ENCODE measurements around the gene YPEL1. TPM values are rescaled to one million over a fixed set of nuclear protein-coding genes. Genes with fewer than 3 reads are reported as not detected.

Gene YPEL1
- total and polyA plus RNA-seq, 2 of the 13 experiments (the other 11 are each of a cell fraction or from before 2014, with no cell fraction given), result 0.33 to 2.5 TPM

DNA sequence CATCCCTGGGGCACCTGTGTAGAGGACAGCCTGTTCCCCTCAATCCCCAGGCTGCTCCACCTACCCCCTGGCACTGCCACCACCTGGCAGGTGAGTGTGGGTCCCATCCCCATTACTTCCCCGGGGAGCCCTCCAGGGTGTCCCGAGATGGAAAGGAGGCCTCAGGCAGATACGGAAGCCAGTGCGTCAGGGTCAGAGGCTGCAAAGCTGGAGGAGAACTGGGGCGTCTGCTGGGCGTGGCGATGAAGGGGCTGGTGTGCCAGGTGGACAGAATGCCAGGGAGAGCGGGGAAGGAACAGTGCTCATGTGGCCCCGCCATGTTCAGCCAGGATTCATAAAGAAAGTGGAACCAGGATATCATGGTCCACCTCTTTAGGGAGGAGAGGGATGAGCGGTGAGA is 7.8 kb downstream of the YPEL1 start (continued):
- TF ChIP-seq, protein P1, sequence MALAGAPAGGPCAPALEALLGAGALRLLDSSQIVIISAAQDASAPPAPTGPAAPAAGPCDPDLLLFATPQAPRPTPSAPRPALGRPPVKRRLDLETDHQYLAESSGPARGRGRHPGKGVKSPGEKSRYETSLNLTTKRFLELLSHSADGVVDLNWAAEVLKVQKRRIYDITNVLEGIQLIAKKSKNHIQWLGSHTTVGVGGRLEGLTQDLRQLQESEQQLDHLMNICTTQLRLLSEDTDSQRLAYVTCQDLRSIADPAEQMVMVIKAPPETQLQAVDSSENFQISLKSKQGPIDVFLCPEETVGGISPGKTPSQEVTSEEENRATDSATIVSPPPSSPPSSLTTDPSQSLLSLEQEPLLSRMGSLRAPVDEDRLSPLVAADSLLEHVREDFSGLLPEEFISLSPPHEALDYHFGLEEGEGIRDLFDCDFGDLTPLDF (CRISPR knock-in tag; IDR thresholded peaks at IDR 0.05), result no peak

DNA sequence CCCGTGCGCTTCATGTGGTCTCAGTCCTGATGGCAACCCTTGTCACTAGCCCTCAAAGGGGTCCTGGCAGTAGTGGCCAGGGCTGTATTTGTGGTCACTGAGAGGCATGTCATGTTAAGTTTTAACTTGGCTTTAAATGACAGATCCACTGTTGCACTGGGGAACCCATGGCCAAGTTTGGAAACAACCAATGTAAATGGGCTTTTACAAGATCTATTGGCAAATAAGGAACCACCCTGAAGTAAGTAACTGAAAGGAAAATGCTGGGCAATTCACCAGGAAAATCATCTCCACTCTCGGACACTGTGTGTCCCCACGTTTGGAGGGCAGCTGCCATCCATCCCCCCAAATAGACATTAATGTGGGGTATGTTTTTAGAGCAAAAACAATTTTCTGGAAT is 8.4 kb downstream of the YPEL1 start:
- Histone ChIP-seq H3K36me3 (replicated peaks in 1 of 2; ENCODE audit: control insufficient read depth in 1 of 2, insufficient read depth in 2 of 2, low read length in 2 of 2) (no peaks in the 10 kb centered on the region), H3K4me2 (ENCODE audit: low read depth, low read length) (no peak overlapping the region), H3K4me3 (replicated peaks in 1 of 3; ENCODE audit: insufficient read depth in 1 of 3, low read depth in 2 of 3, low read length in 3 of 3) (no peak overlapping the region), H3K9me3 (ENCODE audit: low read length) (no peaks in the 10 kb centered on the region), H3K9ac (ENCODE audit: insufficient read depth, low read depth, low read length) (no peak overlapping the region), H2AFZ (ENCODE audit: low read length) (no peak overlapping the region), H3K27me3 (ENCODE audit: control insufficient read depth in 1 of 2, insufficient read depth in 2 of 2, low read length in 2 of 2) (peaks cover 0 to 7% of the 10 kb centered on the region in 2 experiments; a peak in 2 of 5 replicates), H3K4me1 (ENCODE audit: insufficient read depth, low read length) (peaks cover 5% of the 10 kb centered on the region; the same call in 1 of the 2 replicates), H4K20me1 (ENCODE audit: insufficient read depth, low read length) (no peaks in the 10 kb centered on the region), H3K79me2 (ENCODE audit: insufficient read depth, low read length) (no peaks in the 10 kb centered on the region), H3K27ac (ENCODE audit: extremely low read length, insufficient read depth, low read length) (no peak overlapping the region)
- DNase-seq (ENCODE audit: low spot score), result no peak
- BruUV-seq (replicated peaks), result no TSS peak
- 38% methylated on average over 4 of the region's 4 CpGs for WGBS (ENCODE audit: low lambda C conversion rate)
- in situ Hi-C loops (cut with HindIII; ENCODE audit: extremely low pct_ligation_motif_present, low pct_unique_long_range_greater_than_20kb), result no loop called here
- TF ChIP-seq, protein P2, sequence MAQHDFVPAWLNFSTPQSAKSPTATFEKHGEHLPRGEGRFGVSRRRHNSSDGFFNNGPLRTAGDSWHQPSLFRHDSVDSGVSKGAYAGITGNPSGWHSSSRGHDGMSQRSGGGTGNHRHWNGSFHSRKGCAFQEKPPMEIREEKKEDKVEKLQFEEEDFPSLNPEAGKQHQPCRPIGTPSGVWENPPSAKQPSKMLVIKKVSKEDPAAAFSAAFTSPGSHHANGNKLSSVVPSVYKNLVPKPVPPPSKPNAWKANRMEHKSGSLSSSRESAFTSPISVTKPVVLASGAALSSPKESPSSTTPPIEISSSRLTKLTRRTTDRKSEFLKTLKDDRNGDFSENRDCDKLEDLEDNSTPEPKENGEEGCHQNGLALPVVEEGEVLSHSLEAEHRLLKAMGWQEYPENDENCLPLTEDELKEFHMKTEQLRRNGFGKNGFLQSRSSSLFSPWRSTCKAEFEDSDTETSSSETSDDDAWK (CRISPR knock-in tag; IDR thresholded peaks at IDR 0.05), result no peak
- TF ChIP-seq SIN3A (IDR thresholded peaks at IDR 0.05; ENCODE audit: borderline replicate concordance, low read depth, low read length) (no peak), ZSCAN31 (CRISPR knock-in tag; IDR thresholded peaks at IDR 0.05; ENCODE audit: low read depth) (no peak), CREM (IDR thresholded peaks at IDR 0.05) (no peak), CREM (CRISPR knock-in tag; IDR thresholded peaks at IDR 0.05) (no peak), ZNF33B (CRISPR knock-in tag; IDR thresholded peaks at IDR 0.05) (no peak), GATAD1 (CRISPR knock-in tag; IDR thresholded peaks at IDR 0.05) (no peak), NFYB (CRISPR knock-in tag; IDR thresholded peaks at IDR 0.05) (no peak), ETV6 (CRISPR knock-in tag; conservative IDR thresholded peaks at IDR 0.05) (no peak), SMAD3 (CRISPR knock-in tag; IDR thresholded peaks at IDR 0.05) (no peak), ELF3 (CRISPR knock-in tag; IDR thresholded peaks at IDR 0.05) (no peak), ZFP62 (CRISPR knock-in tag; IDR thresholded peaks at IDR 0.05) (no peak), PAX8 (CRISPR knock-in tag; IDR thresholded peaks at IDR 0.05; ENCODE audit: borderline replicate concordance) (no peak), HOXA9 (CRISPR knock-in tag; IDR thresholded peaks at IDR 0.05; ENCODE audit: borderline replicate concordance) (no peak), RXRB (CRISPR knock-in tag; IDR thresholded peaks at IDR 0.05; ENCODE audit: borderline replicate concordance) (no peak), ZNF616 (CRISPR knock-in tag; IDR thresholded peaks at IDR 0.05; ENCODE audit: low read depth) (no peak)
- TF ChIP-seq, protein P3, sequence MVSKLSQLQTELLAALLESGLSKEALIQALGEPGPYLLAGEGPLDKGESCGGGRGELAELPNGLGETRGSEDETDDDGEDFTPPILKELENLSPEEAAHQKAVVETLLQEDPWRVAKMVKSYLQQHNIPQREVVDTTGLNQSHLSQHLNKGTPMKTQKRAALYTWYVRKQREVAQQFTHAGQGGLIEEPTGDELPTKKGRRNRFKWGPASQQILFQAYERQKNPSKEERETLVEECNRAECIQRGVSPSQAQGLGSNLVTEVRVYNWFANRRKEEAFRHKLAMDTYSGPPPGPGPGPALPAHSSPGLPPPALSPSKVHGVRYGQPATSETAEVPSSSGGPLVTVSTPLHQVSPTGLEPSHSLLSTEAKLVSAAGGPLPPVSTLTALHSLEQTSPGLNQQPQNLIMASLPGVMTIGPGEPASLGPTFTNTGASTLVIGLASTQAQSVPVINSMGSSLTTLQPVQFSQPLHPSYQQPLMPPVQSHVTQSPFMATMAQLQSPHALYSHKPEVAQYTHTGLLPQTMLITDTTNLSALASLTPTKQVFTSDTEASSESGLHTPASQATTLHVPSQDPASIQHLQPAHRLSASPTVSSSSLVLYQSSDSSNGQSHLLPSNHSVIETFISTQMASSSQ (IDR thresholded peaks at IDR 0.05; ENCODE audit: low read depth), result no peak
- TF ChIP-seq, protein P3 (CRISPR knock-in tag; IDR thresholded peaks at IDR 0.05; ENCODE audit: borderline replicate concordance), result no peak
- CTCF ChIA-PET (ENCODE audit: low intra/inter-chr PET ratio, low total read pairs), result interaction anchor here (2.3 kb wide), 1 partner anchor 14 kb away, joined by 15 read pairs; no protein-coding TSS in a partner anchor
- intact Hi-C loops (cut with micrococcal nuclease; ENCODE audit: unreplicated experiment), result no loop called here
- ATAC-seq, result no peak
- FAIRE-seq, result no peak
- POLR2A ChIA-PET, result no interaction called here

Measured in HepG2 (cell line).